ENCODE results near the gene CDK10. TPM values are rescaled to one million over a fixed set of nuclear protein-coding genes. Genes with fewer than 3 reads are reported as not detected.

Gene CDK10
- total and polyA plus RNA-seq, 4 donors, result 34.7 to 115 (median 82.4) TPM

DNA sequence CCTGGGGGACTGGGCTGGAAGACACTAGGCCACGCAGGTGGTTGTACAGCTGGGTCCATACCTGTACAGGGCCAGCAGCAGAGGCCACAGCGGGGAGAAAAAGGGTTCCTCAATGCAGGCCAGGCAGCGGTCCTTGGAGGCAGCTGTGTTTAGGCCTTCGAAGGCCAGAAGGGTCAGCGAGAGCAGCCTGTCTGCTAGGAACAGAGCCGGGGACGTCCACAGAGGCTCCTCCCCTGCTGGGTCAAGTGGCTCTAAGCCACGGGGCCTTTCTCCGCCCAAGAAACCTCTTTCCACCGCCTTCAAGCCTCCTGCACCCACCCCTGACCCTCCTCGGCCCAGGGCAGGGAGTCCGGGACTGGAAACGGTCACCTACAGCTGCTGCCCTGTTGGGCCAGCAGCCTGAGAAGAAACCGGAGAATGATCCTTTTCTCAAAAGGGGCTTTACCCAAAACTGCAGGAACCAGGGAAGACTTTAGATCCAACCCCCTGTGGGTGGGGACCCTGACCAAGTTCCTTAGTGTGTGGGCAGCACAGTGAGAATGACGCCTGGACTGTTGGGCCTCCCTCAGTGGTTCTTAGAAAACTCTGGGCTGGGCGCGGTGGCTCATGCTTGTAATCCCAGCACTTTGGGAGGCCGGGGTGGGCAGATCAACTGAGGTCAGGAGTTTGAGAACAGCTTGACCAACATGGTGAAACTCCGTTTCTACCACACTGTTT is 23.4 kb downstream of the CDK10 start:
- Histone ChIP-seq H3K27me3 (ENCODE audit: control insufficient read depth, insufficient read depth, low read length) (no peaks in the 10 kb centered on the region), H3K9me3 (ENCODE audit: control insufficient read depth, insufficient read depth, low read length) (no peaks in the 10 kb centered on the region), H3K36me3 (ENCODE audit: control insufficient read depth, insufficient read depth, low read length) (peaks cover 69% of the 10 kb centered on the region), H3K4me1 (ENCODE audit: control insufficient read depth, insufficient read depth, low read length) (peaks cover 28% of the 10 kb centered on the region), H3K27ac (ENCODE audit: low read depth, low read length) (no peak overlapping the region), H3K4me3 (ENCODE audit: low read depth, low read length) (no peak overlapping the region)
- WGBS (ENCODE audit: insufficient coverage), result 80% methylated on average over 18 of the region's 19 CpGs
- no peak for DNase-seq (ENCODE audit: low read depth in 4 of 6, low spot score in 6 of 6)

DNA sequence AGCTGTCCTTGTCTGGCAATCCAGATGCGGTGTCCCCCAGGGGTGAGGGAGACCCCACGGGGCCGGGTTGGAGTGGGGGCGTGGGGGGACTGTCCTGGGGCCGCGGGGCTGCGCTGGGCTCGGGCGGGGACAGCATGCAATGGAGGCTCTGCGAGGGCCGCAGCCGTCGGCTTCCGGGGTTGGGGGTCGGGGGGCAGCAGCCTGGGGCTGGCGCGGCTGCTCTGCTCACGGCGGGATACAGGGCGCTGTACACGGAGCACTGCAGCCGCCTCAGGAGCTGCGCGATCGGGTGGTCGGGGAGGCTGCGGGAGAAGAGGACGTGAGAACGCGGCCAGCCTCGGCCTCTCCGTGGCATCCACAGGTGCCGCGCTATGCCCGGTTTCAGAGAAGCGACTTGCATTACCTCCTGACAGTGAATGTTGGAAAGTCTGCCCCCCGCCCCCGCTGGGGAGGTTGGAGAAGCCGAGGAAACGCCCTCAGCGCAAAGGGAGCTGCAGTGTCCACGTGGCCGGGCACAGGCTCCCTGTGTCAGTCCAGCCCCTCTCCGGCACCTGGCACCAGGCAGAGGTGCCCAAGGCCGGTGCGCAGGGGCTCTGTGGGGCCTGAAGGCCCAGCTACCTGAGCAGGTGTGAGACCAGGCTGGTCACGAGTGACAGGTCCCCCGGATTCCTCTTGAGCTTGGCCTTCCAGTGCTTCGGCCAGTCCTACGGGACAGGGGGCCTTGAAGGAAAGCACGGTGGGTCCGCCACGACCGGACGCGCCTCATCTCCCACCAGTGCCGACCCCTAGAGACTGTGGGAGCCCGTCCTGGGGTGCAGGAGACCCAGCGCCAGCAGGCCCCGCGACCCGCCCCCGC is 24.4 kb downstream of the CDK10 start:
- WGBS (ENCODE audit: insufficient coverage), result 56% methylated on average over 61 of the region's 63 CpGs
- Histone ChIP-seq H3K4me3 (ENCODE audit: low read depth, low read length) (no peak overlapping the region), H3K9me3 (ENCODE audit: control insufficient read depth, insufficient read depth, low read length) (no peaks in the 10 kb centered on the region), H3K27me3 (ENCODE audit: control insufficient read depth, insufficient read depth, low read length) (no peaks in the 10 kb centered on the region), H3K27ac (ENCODE audit: low read depth, low read length) (no peak overlapping the region), H3K4me1 (ENCODE audit: control insufficient read depth, insufficient read depth, low read length) (peaks cover 23% of the 10 kb centered on the region), H3K36me3 (ENCODE audit: control insufficient read depth, insufficient read depth, low read length) (peaks cover 72% of the 10 kb centered on the region)
- DNase-seq (ENCODE audit: low read depth in 4 of 6, low spot score in 6 of 6), result no peak

DNA sequence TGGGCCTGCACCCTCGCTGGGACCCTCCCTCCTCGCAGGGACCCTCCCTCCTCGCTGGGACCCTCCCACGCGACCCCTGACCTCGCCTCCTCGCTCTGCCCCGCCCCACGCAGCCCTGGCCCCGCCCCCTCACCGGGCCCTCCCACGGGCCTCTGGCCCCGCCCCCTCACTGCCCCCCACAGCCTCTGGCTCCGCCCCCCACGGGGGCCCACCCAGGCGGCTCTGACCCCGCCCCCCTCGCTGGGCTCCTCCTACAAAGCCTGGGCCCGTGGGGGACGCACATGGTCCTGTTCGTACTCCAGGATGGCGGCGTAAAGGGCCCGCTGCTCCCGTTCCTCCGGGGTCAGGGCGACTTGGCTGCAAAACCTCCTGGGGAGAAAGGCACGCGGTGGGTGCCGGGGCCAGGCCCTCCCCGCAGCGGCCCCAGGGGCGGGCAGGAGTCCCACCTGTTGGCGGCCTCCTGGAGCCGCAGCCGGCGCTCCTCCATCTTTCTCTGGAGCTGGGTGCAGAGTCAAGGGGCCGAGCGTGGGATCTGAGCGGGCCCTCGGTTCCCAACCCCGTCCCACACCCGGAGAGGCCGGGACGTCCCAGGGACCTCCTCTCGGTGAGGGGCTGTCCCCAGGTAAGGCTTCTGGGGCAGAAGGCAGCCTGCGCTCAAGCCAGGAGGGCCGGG is 25.2 kb downstream of the CDK10 start:
- Histone ChIP-seq H3K4me1 (ENCODE audit: control insufficient read depth, insufficient read depth, low read length) (peaks cover 17% of the 10 kb centered on the region), H3K36me3 (ENCODE audit: control insufficient read depth, insufficient read depth, low read length) (peaks cover 73% of the 10 kb centered on the region), H3K27me3 (ENCODE audit: control insufficient read depth, insufficient read depth, low read length) (no peaks in the 10 kb centered on the region), H3K27ac (ENCODE audit: low read depth, low read length) (no peak overlapping the region), H3K4me3 (ENCODE audit: low read depth, low read length) (peak overlapping the region; percentile 18), H3K9me3 (ENCODE audit: control insufficient read depth, insufficient read depth, low read length) (no peaks in the 10 kb centered on the region)
- peak in 1 of 6 donors; percentile 46 for DNase-seq (ENCODE audit: low read depth in 4 of 6, low spot score in 6 of 6)
- 9% methylated on average over 39 of the region's 48 CpGs for WGBS (ENCODE audit: insufficient coverage)

DNA sequence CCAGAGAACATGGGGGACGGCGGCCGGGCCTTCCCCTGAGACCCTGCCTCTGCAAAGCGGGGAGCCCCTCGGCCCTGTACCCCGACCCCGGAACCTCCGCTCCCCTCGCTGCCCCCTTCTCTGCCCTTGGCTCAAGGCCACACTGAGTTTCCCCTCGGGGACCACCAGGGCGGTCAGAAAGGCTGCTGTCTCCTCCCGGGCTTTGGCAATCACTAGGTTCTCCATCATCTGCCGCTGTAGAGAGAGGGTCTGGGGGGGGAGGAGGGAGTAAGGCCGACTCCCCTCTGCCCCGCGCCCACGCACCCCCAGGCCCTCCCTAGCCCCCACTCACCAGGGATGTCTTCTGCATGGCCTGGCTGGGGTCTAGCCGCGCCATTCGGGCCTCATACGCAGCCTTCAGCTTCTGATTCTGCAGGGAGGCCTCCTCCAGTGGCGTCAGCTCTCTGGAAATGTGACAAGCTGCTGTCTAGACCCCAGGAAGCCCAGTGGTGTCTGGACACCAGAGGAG is 25.8 kb downstream of the CDK10 start:
- no peaks in the 10 kb centered on the region for H3K27me3 ChIP-seq (ENCODE audit: control insufficient read depth, insufficient read depth, low read length)
- 22% methylated on average over 17 of the region's 22 CpGs for WGBS (ENCODE audit: insufficient coverage)
- no peaks in the 10 kb centered on the region for H3K9me3 ChIP-seq (ENCODE audit: control insufficient read depth, insufficient read depth, low read length)
- H3K4me3 ChIP-seq (ENCODE audit: low read depth, low read length), result peak overlapping the region; percentile 18
- DNase-seq (ENCODE audit: low read depth in 4 of 6, low spot score in 6 of 6), result no peak
- peaks cover 70% of the 10 kb centered on the region for H3K36me3 ChIP-seq (ENCODE audit: control insufficient read depth, insufficient read depth, low read length)
- no peak overlapping the region for H3K27ac ChIP-seq (ENCODE audit: low read depth, low read length)
- peaks cover 17% of the 10 kb centered on the region for H3K4me1 ChIP-seq (ENCODE audit: control insufficient read depth, insufficient read depth, low read length)

DNA sequence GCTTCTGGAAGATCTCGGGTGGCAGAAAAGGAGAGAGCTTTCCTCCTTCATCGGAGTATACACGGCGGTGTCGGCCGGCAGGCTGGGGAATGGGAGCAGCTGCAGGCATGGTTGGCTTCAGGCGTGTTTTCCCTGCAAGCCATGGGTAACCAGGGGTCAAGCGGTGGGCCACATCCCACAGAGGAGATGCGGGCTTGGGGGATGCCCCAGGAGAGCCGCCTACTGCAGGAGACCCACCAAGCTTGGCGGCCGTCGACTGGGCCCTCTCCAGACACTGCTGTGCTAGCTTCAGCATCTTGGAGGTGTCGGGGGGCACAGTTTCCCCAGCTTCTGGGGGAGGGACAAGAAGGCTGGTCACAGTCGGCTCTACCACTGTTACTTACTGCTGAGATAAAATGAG is 30.0 kb downstream of the CDK10 start:
- WGBS (ENCODE audit: insufficient coverage), result 89% methylated on average over 15 of the region's 15 CpGs

DNA sequence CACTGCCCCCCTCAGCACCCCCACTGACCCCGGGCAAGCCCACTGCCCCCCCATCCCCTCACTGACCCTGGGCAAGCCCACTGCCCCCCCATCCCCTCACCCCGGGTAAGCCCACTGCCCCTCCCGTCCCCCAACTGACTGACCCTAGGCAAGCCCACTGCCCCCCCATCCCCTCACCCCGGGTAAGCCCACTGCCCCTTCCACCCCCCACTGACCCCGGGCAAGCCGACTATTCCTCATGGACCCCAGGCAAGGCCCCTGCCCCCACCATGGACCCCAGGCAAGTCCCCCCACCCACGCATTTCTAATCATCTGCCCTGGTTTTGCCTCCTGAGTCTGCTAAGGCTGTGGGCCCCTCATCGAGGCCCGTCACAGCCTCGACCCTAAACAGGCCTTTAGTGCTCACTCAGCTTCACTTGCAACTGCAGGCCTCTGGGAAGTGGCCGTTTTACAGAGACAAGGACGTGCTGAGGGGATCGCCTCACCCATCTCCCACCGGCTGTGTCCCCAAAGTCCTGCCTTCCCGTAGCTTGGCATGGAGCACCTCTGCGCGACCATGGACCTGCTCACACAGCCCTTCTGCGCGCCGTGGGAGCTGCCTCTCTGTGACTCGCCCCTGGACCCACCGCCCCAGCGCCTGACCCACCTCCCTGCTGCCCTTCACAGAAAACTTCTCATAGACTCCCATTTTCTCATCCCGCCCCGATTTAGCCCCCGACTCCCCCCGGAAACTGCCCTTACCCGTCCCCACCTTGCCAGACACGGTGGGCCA is 30.6 kb downstream of the CDK10 start:
- H3K27me3 ChIP-seq (ENCODE audit: control insufficient read depth, insufficient read depth, low read length), result no peaks in the 10 kb centered on the region
- WGBS (ENCODE audit: insufficient coverage), result 88% methylated on average over 25 of the region's 29 CpGs
- no peak for DNase-seq (ENCODE audit: low read depth in 4 of 6, low spot score in 6 of 6)
- H3K9me3 ChIP-seq (ENCODE audit: control insufficient read depth, insufficient read depth, low read length), result no peaks in the 10 kb centered on the region
- no peak overlapping the region for H3K4me3 ChIP-seq (ENCODE audit: low read depth, low read length)
- H3K27ac ChIP-seq (ENCODE audit: low read depth, low read length), result no peak overlapping the region
- peaks cover 24% of the 10 kb centered on the region for H3K4me1 ChIP-seq (ENCODE audit: control insufficient read depth, insufficient read depth, low read length)
- H3K36me3 ChIP-seq (ENCODE audit: control insufficient read depth, insufficient read depth, low read length), result peaks cover 43% of the 10 kb centered on the region

More for the DNA sequence above, 30.0 kb downstream of the CDK10 start:
- DNase-seq (ENCODE audit: low read depth in 4 of 6, low spot score in 6 of 6), result no peak
- Histone ChIP-seq H3K27ac (ENCODE audit: low read depth, low read length) (no peak overlapping the region), H3K4me3 (ENCODE audit: low read depth, low read length) (no peak overlapping the region), H3K9me3 (ENCODE audit: control insufficient read depth, insufficient read depth, low read length) (no peaks in the 10 kb centered on the region), H3K36me3 (ENCODE audit: control insufficient read depth, insufficient read depth, low read length) (peaks cover 47% of the 10 kb centered on the region), H3K4me1 (ENCODE audit: control insufficient read depth, insufficient read depth, low read length) (peaks cover 28% of the 10 kb centered on the region), H3K27me3 (ENCODE audit: control insufficient read depth, insufficient read depth, low read length) (no peaks in the 10 kb centered on the region)

DNA sequence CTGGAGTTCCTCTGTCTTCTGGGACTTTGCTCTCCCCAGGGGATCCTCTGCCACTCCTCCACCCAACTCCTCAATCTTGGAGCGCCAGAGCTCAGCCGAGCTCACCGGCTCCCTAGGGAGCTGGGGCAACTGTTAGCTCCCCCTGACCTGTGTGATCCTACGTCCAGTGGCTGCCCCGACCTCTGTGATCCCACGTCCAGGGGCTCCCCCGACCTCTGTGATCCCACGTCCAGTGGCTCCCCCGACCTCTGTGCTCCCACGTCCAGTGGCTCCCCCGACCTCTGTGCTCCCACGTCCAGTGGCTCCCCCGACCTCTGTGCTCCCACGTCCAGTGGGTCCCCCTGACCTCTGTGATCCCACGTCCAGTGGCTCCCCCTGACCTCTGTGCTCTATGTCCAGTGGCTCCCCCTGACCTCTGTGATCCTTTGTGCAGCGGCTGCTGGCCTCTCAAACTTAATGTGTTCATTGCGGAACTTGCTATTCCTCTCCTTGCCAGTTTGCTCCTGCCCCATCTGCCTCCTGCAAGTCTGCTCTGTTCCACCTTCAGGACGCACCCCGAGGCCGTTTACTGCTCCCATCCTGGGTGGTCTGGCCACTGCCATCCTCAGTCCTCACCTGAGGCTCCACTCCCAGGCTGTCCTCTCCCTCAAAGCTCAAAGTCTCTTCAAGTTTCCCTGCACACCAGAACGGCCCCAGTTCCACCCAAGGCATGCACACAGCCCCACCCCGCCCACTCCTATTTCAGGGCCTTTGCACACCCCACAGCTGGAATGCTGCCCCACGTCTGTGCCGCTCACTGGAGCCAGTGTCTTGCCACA is 31.4 kb downstream of the CDK10 start:
- Histone ChIP-seq H3K4me3 (ENCODE audit: low read depth, low read length) (no peak overlapping the region), H3K27ac (ENCODE audit: low read depth, low read length) (no peak overlapping the region), H3K36me3 (ENCODE audit: control insufficient read depth, insufficient read depth, low read length) (peaks cover 47% of the 10 kb centered on the region), H3K9me3 (ENCODE audit: control insufficient read depth, insufficient read depth, low read length) (no peaks in the 10 kb centered on the region), H3K27me3 (ENCODE audit: control insufficient read depth, insufficient read depth, low read length) (no peaks in the 10 kb centered on the region), H3K4me1 (ENCODE audit: control insufficient read depth, insufficient read depth, low read length) (peaks cover 24% of the 10 kb centered on the region)
- WGBS (ENCODE audit: insufficient coverage), result 88% methylated on average over 24 of the region's 24 CpGs
- no peak for DNase-seq (ENCODE audit: low read depth in 4 of 6, low spot score in 6 of 6)

DNA sequence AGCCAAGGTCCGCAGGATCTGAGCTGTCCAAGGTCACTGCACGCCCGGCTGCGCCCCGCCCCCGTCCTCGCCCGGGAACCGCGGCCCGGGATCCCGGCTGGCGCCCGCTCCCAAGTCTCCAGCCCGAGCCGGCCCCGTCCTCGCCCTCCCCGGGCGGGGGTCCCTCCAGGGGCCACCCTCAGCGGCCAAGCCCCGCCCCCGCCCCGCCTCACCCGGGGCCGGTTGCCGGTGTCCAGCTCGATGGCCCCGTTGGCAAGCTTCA is 34.0 kb downstream of the CDK10 start:
- H3K27ac ChIP-seq (ENCODE audit: low read depth, low read length), result peak overlapping the region; percentile 90
- 0% methylated on average over 29 of the region's 29 CpGs for WGBS (ENCODE audit: insufficient coverage)

More for the DNA sequence above, 34.0 kb downstream of the CDK10 start:
- Histone ChIP-seq H3K4me3 (ENCODE audit: low read depth, low read length) (peak overlapping the region; percentile 59), H3K4me1 (ENCODE audit: control insufficient read depth, insufficient read depth, low read length) (peaks cover 48% of the 10 kb centered on the region), H3K36me3 (ENCODE audit: control insufficient read depth, insufficient read depth, low read length) (peaks cover 67% of the 10 kb centered on the region), H3K27me3 (ENCODE audit: control insufficient read depth, insufficient read depth, low read length) (no peaks in the 10 kb centered on the region), H3K9me3 (ENCODE audit: control insufficient read depth, insufficient read depth, low read length) (no peaks in the 10 kb centered on the region)
- DNase-seq (ENCODE audit: low read depth in 4 of 6, low spot score in 6 of 6), result no peak

Data from spinal cord (tissue), 10 donors.